ENCODE results near the gene GPC2.
"Not testable (repeated sequence)": the region's sequence is repeated elsewhere in the genome, so short reads cannot be mapped to it uniquely, and the experiment has no call there.

GPC2 gene

GRCh38 chr7:100204454-100204853 lies 27.3 kb upstream of the GPC2 start:
- no peaks in the 10 kb centered on the region for H3K27me3 ChIP-seq (ENCODE audit: control insufficient read depth in 2 of 2, insufficient read depth in 2 of 2, low read length in 2 of 2)
- H3K36me3 ChIP-seq (ENCODE audit: control insufficient read depth in 2 of 2, insufficient read depth in 2 of 2, low read length in 2 of 2) = no peaks in the 10 kb centered on the region
- no peaks in the 10 kb centered on the region for H3K9me3 ChIP-seq (ENCODE audit: control insufficient read depth in 2 of 2, low read length in 2 of 2)
- no peak overlapping the region for H3K4me3 ChIP-seq (ENCODE audit: low read length in 2 of 2)
- H3K9ac ChIP-seq (ENCODE audit: low read depth in 1 of 2, low read length in 2 of 2) = no peak overlapping the region
- H3K4me1 ChIP-seq (ENCODE audit: control insufficient read depth in 2 of 2, insufficient read depth in 2 of 2, low read length in 2 of 2) = peaks cover 13 to 18% of the 10 kb centered on the region in 2 donors
- H3K27ac ChIP-seq (ENCODE audit: low read depth in 2 of 2, low read length in 2 of 2) = no peak overlapping the region

GRCh38 chr7:100200693-100201092 lies 23.5 kb upstream of the GPC2 start:
- Histone ChIP-seq H3K4me1 (ENCODE audit: control insufficient read depth in 2 of 2, insufficient read depth in 2 of 2, low read length in 2 of 2) (peaks cover 4 to 9% of the 10 kb centered on the region in 2 donors), H3K27me3 (ENCODE audit: control insufficient read depth in 2 of 2, insufficient read depth in 2 of 2, low read length in 2 of 2) (no peaks in the 10 kb centered on the region), H3K4me3 (ENCODE audit: low read length in 2 of 2) (no peak overlapping the region), H3K27ac (ENCODE audit: low read depth in 2 of 2, low read length in 2 of 2) (no peak overlapping the region), H3K36me3 (ENCODE audit: control insufficient read depth in 2 of 2, insufficient read depth in 2 of 2, low read length in 2 of 2) (no peaks in the 10 kb centered on the region), H3K9me3 (ENCODE audit: control insufficient read depth in 2 of 2, low read length in 2 of 2) (no peaks in the 10 kb centered on the region), H3K9ac (ENCODE audit: low read depth in 1 of 2, low read length in 2 of 2) (peak overlapping the region in 1 of 2 donors; percentile 24)

GRCh38 chr7:100198266-100198665 lies 21.1 kb upstream of the GPC2 start:
- Histone ChIP-seq H3K27me3 (ENCODE audit: control insufficient read depth in 2 of 2, insufficient read depth in 2 of 2, low read length in 2 of 2) (no peaks in the 10 kb centered on the region), H3K9me3 (ENCODE audit: control insufficient read depth in 2 of 2, low read length in 2 of 2) (no peaks in the 10 kb centered on the region), H3K4me3 (ENCODE audit: low read length in 2 of 2) (no peak overlapping the region), H3K9ac (ENCODE audit: low read depth in 1 of 2, low read length in 2 of 2) (no peak overlapping the region), H3K27ac (ENCODE audit: low read depth in 2 of 2, low read length in 2 of 2) (no peak overlapping the region), H3K36me3 (ENCODE audit: control insufficient read depth in 2 of 2, insufficient read depth in 2 of 2, low read length in 2 of 2) (no peaks in the 10 kb centered on the region), H3K4me1 (ENCODE audit: control insufficient read depth in 2 of 2, insufficient read depth in 2 of 2, low read length in 2 of 2) (peaks cover 4 to 13% of the 10 kb centered on the region in 2 donors)

DNA sequence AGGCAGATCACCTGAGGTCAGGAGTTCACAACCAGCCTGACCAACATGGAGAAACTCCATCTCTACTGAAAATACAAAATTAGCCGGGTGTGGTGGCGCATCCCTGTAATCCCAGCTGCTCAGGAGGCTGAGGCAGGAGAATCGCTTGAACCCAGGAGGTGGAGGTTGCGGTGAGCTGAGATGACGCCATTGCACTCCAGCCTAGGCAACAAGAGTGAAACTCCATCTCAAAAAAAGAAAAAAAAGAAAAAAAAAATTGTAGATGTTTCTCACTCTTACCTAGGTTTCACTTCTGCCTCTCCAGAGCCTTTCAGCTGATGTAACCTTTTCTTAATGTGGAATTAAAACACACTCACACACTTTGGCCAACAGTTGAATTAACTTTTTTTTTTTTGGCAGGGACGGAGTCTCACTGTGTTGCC lies 18.7 kb upstream of the GPC2 start:
- H3K27ac ChIP-seq (ENCODE audit: low read depth in 2 of 2, low read length in 2 of 2); H3K9me3 ChIP-seq (ENCODE audit: control insufficient read depth in 2 of 2, low read length in 2 of 2); H3K36me3 ChIP-seq (ENCODE audit: control insufficient read depth in 2 of 2, insufficient read depth in 2 of 2, low read length in 2 of 2); H3K4me3 ChIP-seq (ENCODE audit: low read length in 2 of 2); H3K27me3 ChIP-seq (ENCODE audit: control insufficient read depth in 2 of 2, insufficient read depth in 2 of 2, low read length in 2 of 2); H3K9ac ChIP-seq (ENCODE audit: low read depth in 1 of 2, low read length in 2 of 2): not testable (repeated sequence)
- peaks cover 2 to 10% of the 10 kb centered on the region in 2 donors for H3K4me1 ChIP-seq (ENCODE audit: control insufficient read depth in 2 of 2, insufficient read depth in 2 of 2, low read length in 2 of 2)

GRCh38 chr7:100195222-100195621 lies 18.0 kb upstream of the GPC2 start:
- Histone ChIP-seq H3K27me3 (ENCODE audit: control insufficient read depth in 2 of 2, insufficient read depth in 2 of 2, low read length in 2 of 2) (no peaks in the 10 kb centered on the region), H3K4me1 (ENCODE audit: control insufficient read depth in 2 of 2, insufficient read depth in 2 of 2, low read length in 2 of 2) (peaks cover 0 to 5% of the 10 kb centered on the region in 2 donors), H3K27ac (ENCODE audit: low read depth in 2 of 2, low read length in 2 of 2) (no peak overlapping the region), H3K4me3 (ENCODE audit: low read length in 2 of 2) (no peak overlapping the region), H3K9ac (ENCODE audit: low read depth in 1 of 2, low read length in 2 of 2) (no peak overlapping the region), H3K9me3 (ENCODE audit: control insufficient read depth in 2 of 2, low read length in 2 of 2) (no peaks in the 10 kb centered on the region), H3K36me3 (ENCODE audit: control insufficient read depth in 2 of 2, insufficient read depth in 2 of 2, low read length in 2 of 2) (no peaks in the 10 kb centered on the region)

DNA sequence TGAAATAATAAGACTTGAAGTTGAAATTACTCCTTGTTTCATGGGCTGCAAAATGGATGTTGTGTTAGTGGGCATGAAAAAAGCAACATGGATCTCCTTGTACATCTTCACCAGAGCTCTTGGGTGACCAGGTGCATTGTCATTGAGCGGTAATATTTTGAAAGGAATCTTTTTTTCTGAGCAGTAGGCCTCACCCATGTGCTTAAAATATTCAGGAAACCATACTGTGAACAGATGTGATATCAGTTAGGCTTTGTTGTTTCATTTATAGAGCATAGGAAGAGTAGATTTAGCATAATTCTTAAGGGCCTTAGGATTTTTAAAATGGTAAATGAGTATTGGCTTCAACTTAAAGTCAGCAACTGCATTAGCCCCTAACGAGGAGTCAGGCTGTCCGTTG lies 15.8 kb upstream of the GPC2 start:
- Histone ChIP-seq H3K27me3 (ENCODE audit: control insufficient read depth in 2 of 2, insufficient read depth in 2 of 2, low read length in 2 of 2) (no peaks in the 10 kb centered on the region), H3K9ac (ENCODE audit: low read depth in 1 of 2, low read length in 2 of 2) (no peak overlapping the region), H3K27ac (ENCODE audit: low read depth in 2 of 2, low read length in 2 of 2) (no peak overlapping the region), H3K36me3 (ENCODE audit: control insufficient read depth in 2 of 2, insufficient read depth in 2 of 2, low read length in 2 of 2) (no peaks in the 10 kb centered on the region), H3K9me3 (ENCODE audit: control insufficient read depth in 2 of 2, low read length in 2 of 2) (no peaks in the 10 kb centered on the region), H3K4me1 (ENCODE audit: control insufficient read depth in 2 of 2, insufficient read depth in 2 of 2, low read length in 2 of 2) (peaks cover 0 to 4% of the 10 kb centered on the region in 2 donors), H3K4me3 (ENCODE audit: low read length in 2 of 2) (no peak overlapping the region)

- H3K9me3 ChIP-seq (ENCODE audit: control insufficient read depth in 2 of 2, low read length in 2 of 2); H3K27ac ChIP-seq (ENCODE audit: low read depth in 2 of 2, low read length in 2 of 2); H3K36me3 ChIP-seq (ENCODE audit: control insufficient read depth in 2 of 2, insufficient read depth in 2 of 2, low read length in 2 of 2): not testable (repeated sequence)
Measured at GRCh38 chr7:100192281-100192862, 15.2 kb upstream of the GPC2 start.

DNA sequence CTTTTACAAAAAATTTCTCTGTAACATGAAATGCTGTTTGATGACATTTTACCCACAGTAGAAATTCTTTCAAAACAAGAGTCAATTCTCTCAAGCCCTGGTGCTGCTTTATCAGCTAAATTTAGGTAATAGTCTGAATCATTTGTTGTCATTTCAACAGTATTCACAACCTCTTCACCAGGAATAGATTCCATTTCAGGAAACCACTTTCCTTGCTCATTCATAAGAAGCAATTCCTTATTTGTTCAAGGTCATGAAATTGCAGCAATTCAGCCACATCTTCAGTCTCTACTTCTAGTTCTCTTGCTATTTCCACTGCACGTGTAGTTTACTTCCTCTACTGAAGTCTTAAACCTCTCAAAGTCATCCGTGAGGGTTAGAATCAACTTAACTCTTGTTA lies 14.6 kb upstream of the GPC2 start:
- Histone ChIP-seq H3K4me3 (ENCODE audit: low read length in 2 of 2) (no peak overlapping the region), H3K36me3 (ENCODE audit: control insufficient read depth in 2 of 2, insufficient read depth in 2 of 2, low read length in 2 of 2) (no peaks in the 10 kb centered on the region), H3K9me3 (ENCODE audit: control insufficient read depth in 2 of 2, low read length in 2 of 2) (no peaks in the 10 kb centered on the region), H3K4me1 (ENCODE audit: control insufficient read depth in 2 of 2, insufficient read depth in 2 of 2, low read length in 2 of 2) (peaks cover 0 to 4% of the 10 kb centered on the region in 2 donors), H3K9ac (ENCODE audit: low read depth in 1 of 2, low read length in 2 of 2) (no peak overlapping the region), H3K27ac (ENCODE audit: low read depth in 2 of 2, low read length in 2 of 2) (no peak overlapping the region), H3K27me3 (ENCODE audit: control insufficient read depth in 2 of 2, insufficient read depth in 2 of 2, low read length in 2 of 2) (no peaks in the 10 kb centered on the region)

More at GRCh38 chr7:100192281-100192862, 15.2 kb upstream of the GPC2 start:
- H3K9ac ChIP-seq (ENCODE audit: low read depth in 1 of 2, low read length in 2 of 2); H3K4me1 ChIP-seq (ENCODE audit: control insufficient read depth in 2 of 2, insufficient read depth in 2 of 2, low read length in 2 of 2); H3K27me3 ChIP-seq (ENCODE audit: control insufficient read depth in 2 of 2, insufficient read depth in 2 of 2, low read length in 2 of 2); H3K4me3 ChIP-seq (ENCODE audit: low read length in 2 of 2): not testable (repeated sequence)

DNA sequence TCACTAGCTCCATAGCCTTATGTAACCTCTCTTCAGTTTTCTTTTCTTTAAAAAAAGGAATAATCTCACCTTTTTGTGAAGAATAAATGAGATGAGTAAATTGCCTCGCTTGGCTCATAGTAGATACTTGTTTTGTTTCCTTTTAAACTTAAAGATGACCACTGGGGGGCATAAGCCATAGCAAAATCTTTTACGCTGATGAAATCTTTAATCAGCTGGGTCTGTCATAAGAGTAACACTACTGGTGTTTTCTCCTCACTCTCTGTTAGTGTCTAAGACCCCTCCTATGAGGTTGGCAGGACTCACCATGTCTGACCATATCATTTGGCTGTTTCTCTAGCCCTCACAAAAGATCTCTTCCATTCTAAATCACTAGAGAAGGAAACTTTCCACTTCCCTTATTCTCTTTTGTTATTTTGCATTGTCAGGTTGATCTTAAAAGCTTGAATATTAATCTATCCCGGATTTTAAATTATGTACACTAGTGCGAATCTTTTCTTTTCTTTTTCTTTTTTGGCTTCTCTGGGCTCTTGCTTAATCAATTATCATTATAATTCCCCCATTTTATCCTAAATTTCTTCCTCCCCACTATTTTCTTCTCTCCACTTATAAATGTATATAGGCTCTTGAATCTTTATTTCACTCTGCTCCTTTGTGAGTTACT lies 13.0 kb upstream of the GPC2 start:
- Histone ChIP-seq H3K36me3 (ENCODE audit: control insufficient read depth in 2 of 2, insufficient read depth in 2 of 2, low read length in 2 of 2) (no peaks in the 10 kb centered on the region), H3K27me3 (ENCODE audit: control insufficient read depth in 2 of 2, insufficient read depth in 2 of 2, low read length in 2 of 2) (no peaks in the 10 kb centered on the region), H3K4me1 (ENCODE audit: control insufficient read depth in 2 of 2, insufficient read depth in 2 of 2, low read length in 2 of 2) (peaks cover 0 to under 1% of the 10 kb centered on the region in 2 donors), H3K9me3 (ENCODE audit: control insufficient read depth in 2 of 2, low read length in 2 of 2) (no peaks in the 10 kb centered on the region), H3K4me3 (ENCODE audit: low read length in 2 of 2) (no peak overlapping the region), H3K27ac (ENCODE audit: low read depth in 2 of 2, low read length in 2 of 2) (no peak overlapping the region), H3K9ac (ENCODE audit: low read depth in 1 of 2, low read length in 2 of 2) (no peak overlapping the region)

- Histone ChIP-seq H3K27me3 (ENCODE audit: control insufficient read depth in 2 of 2, insufficient read depth in 2 of 2, low read length in 2 of 2) (no peaks in the 10 kb centered on the region), H3K4me3 (ENCODE audit: low read length in 2 of 2) (no peak overlapping the region), H3K27ac (ENCODE audit: low read depth in 2 of 2, low read length in 2 of 2) (no peak overlapping the region), H3K9me3 (ENCODE audit: control insufficient read depth in 2 of 2, low read length in 2 of 2) (no peaks in the 10 kb centered on the region), H3K9ac (ENCODE audit: low read depth in 1 of 2, low read length in 2 of 2) (no peak overlapping the region), H3K4me1 (ENCODE audit: control insufficient read depth in 2 of 2, insufficient read depth in 2 of 2, low read length in 2 of 2) (no peaks in the 10 kb centered on the region), H3K36me3 (ENCODE audit: control insufficient read depth in 2 of 2, insufficient read depth in 2 of 2, low read length in 2 of 2) (no peaks in the 10 kb centered on the region)
Measured at GRCh38 chr7:100189061-100189460, 11.9 kb upstream of the GPC2 start.
